GM12892 (cell line): ENCODE data around the gene KREMEN1.

Experiments used
- POLR2A ChIP-seq: IDR thresholded peaks from 2 replicates; pipeline ENCODE4 v1.6.1; 2011; ENCODE audit warnings: low read depth, low read length, control low read depth
- POLR2AphosphoS5 ChIP-seq: IDR thresholded peaks from 2 replicates; pipeline ENCODE4 v1.6.1; 2011; ENCODE audit warnings: low read depth, low read length, control low read depth
- TAF1 ChIP-seq: IDR thresholded peaks from 2 replicates; pipeline ENCODE4 v1.6.1; 2011; ENCODE audit warnings: low read depth, mild to moderate bottlenecking, control low read depth, low read length, borderline replicate concordance

DNA sequence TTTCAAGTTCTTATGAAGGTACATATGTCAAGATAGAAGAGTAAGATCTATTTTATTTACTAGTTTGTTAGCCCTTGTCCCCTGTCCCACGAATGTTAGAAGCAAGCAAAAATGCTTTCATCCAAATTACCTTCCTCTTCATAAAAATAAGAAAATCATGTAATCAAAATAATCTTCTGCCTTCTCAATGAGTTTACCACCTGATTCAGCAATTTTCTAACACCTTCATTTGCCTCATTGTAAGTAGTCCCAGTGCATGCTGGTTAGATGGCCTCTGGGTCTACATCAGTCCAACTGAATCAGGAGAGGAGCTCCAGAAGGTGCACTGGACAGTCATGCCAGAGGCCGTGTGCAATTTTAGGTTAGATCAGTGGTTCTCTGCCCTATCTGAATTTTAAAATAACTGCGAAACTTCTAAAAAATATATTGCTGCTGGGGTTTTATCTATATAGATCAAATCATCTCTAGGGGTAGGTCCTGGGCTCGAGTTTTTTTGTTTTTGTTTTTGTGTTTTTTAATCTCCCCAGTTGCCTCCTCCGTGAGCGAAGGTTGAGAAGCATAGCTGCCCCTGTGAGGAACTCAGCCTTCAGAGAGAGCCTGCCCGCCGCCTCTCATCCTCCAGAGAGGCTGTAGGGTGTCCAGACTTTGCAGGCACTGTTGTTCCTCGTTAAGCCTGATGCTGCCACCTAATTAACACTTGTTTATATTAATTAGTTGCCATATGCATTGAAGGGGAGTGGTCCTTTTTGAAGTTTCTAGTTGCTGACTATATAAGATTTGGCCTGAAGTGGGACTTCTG is 43.4 kb upstream of the KREMEN1 start:
- no peak for TF ChIP-seq POLR2A
- TF ChIP-seq POLR2AphosphoS5, result no peak
- no peak for TF ChIP-seq TAF1
